Caki2 (cell line): Measurements from ENCODE around the gene DAB1. TPM values are rescaled to one million over a fixed set of nuclear protein-coding genes. Genes with fewer than 3 reads are reported as not detected.

Experiments
- DNase-seq: peaks from one replicate; pipeline ENCODE4 v3.0.0-alpha.2; 2015; ENCODE audit warnings: low read depth
- in situ Hi-C: cut with HindIII; loops from 2 replicates; pipeline ENCODE4 v1.10.0; 2016; ENCODE audit warnings: low sequenced_read_pairs, low pct_unique_long_range_greater_than_20kb, mixed read lengths
- total RNA-seq: library from RNA; depleted of rRNA; stranded (reverse); fragments of >200 nt; shearing (Covaris generic); gene quantifications from 2 replicates; pipeline ENCODE4 v1.2.3, GENCODE V29; 2014; ENCODE audit warnings: low replicate concordance

The DAB1 gene
- total RNA-seq, 1 experiment from 2014 or later: not detected

GRCh38 chr1:56968878-56969495 lies 454.9 kb downstream of the DAB1 start:
- DNase-seq: no peak
- in situ Hi-C loops: no loop called here

GRCh38 chr1:56967900-56968832 lies 455.7 kb downstream of the DAB1 start:
- DNase-seq: no peak

GRCh38 chr1:56967355-56967754 lies 456.5 kb downstream of the DAB1 start:
- no peak for DNase-seq
- in situ Hi-C loops: no loop called here

More at GRCh38 chr1:56967900-56968832, 455.7 kb downstream of the DAB1 start:
- in situ Hi-C loops: no loop called here

- no peak for DNase-seq
- in situ Hi-C loops: no loop called here
Observed at GRCh38 chr1:56966698-56966999, 457.2 kb downstream of the DAB1 start.

GRCh38 chr1:56965916-56966697 lies 457.8 kb downstream of the DAB1 start, which contains the start of gene C8B:
TSS of gene C8B (minus strand) at chr1:56966015. CDS start at chr1:56965948, 67 bp downstream.
- in situ Hi-C loops: no loop called here
- no peak for DNase-seq

- DNase-seq: no peak
Observed at GRCh38 chr1:56965191-56965590, 458.7 kb downstream of the DAB1 start.

GRCh38 chr1:56964349-56965017 lies 459.4 kb downstream of the DAB1 start:
- in situ Hi-C loops: no loop called here
- no peak for DNase-seq

More at GRCh38 chr1:56965191-56965590, 458.7 kb downstream of the DAB1 start:
- in situ Hi-C loops: no loop called here

- no peak for DNase-seq
- in situ Hi-C loops: no loop called here
Observed at GRCh38 chr1:56963667-56964066, 460.2 kb downstream of the DAB1 start.

GRCh38 chr1:56961426-56961825 lies 462.4 kb downstream of the DAB1 start:
- DNase-seq: no peak
- in situ Hi-C loops: no loop called here

GRCh38 chr1:56958526-56958925 lies 465.3 kb downstream of the DAB1 start:
- in situ Hi-C loops: no loop called here
- DNase-seq: no peak

GRCh38 chr1:56957931-56958330 lies 465.9 kb downstream of the DAB1 start:
- in situ Hi-C loops: no loop called here

GRCh38 chr1:56954664-56955063 lies 469.2 kb downstream of the DAB1 start:
- in situ Hi-C loops: no loop called here
- DNase-seq: no peak

More at GRCh38 chr1:56957931-56958330, 465.9 kb downstream of the DAB1 start:
- DNase-seq: no peak

- in situ Hi-C loops: no loop called here
Observed at GRCh38 chr1:56953386-56953785, 470.5 kb downstream of the DAB1 start.

GRCh38 chr1:56952501-56952900 lies 471.4 kb downstream of the DAB1 start:
- DNase-seq: no peak
- in situ Hi-C loops: no loop called here

More at GRCh38 chr1:56953386-56953785, 470.5 kb downstream of the DAB1 start:
- DNase-seq: no peak

- in situ Hi-C loops: no loop called here
- no peak for DNase-seq
Observed at GRCh38 chr1:56948403-56949023, 475.3 kb downstream of the DAB1 start.
